ENCODE results near the gene SLC7A11. TPM values are rescaled to one million over a fixed set of nuclear protein-coding genes. Genes with fewer than 3 reads are reported as not detected.
A peak's percentile ranks its signal among the peaks of the same experiment; 100 is the strongest.

SLC7A11 gene
- total and polyA plus RNA-seq, 2 experiments from 2014 or later, result 5.1 to 24.3 TPM

DNA sequence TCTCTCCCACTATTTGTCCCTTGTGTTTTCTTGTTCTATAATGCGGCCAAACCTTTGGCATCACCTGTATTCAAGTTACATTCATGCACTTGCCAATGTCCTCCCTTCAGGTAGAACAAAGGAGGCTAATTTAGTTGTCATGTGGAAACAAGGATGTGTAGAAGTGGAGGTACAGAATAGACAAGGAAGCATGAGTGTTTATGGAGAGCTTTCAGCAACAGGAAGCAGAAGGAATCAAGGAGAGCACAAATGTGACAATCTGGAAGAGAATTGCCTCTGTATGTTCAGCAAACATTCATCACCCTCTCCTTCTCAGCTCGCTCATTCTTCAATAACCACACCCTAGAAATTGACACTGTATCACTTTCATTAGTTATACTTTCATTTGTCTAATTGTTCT is 103.4 kb downstream of the SLC7A11 start:
- no peaks in the 10 kb centered on the region for H3K9me3 ChIP-seq (ENCODE audit: low read depth)
- no peak overlapping the region for H3K27ac ChIP-seq
- 89% methylated on average over 2 of the region's 2 CpGs for WGBS (ENCODE audit: low lambda C conversion rate, missing lambda C conversion rate)
- H3K27me3 ChIP-seq, result no peaks in the 10 kb centered on the region
- TF ChIP-seq EZH2phosphoT487 (IDR thresholded peaks at IDR 0.05; ENCODE audit: low read depth, severe bottlenecking, unreplicated experiment), result no peak
- TF ChIP-seq, protein P1, sequence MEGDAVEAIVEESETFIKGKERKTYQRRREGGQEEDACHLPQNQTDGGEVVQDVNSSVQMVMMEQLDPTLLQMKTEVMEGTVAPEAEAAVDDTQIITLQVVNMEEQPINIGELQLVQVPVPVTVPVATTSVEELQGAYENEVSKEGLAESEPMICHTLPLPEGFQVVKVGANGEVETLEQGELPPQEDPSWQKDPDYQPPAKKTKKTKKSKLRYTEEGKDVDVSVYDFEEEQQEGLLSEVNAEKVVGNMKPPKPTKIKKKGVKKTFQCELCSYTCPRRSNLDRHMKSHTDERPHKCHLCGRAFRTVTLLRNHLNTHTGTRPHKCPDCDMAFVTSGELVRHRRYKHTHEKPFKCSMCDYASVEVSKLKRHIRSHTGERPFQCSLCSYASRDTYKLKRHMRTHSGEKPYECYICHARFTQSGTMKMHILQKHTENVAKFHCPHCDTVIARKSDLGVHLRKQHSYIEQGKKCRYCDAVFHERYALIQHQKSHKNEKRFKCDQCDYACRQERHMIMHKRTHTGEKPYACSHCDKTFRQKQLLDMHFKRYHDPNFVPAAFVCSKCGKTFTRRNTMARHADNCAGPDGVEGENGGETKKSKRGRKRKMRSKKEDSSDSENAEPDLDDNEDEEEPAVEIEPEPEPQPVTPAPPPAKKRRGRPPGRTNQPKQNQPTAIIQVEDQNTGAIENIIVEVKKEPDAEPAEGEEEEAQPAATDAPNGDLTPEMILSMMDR (IDR thresholded peaks at IDR 0.05; ENCODE audit: poor library complexity), result no peak
- no peak for TF ChIP-seq EZH2 (IDR thresholded peaks at IDR 0.05; ENCODE audit: borderline replicate concordance)
- H3K4me2 ChIP-seq, result no peak overlapping the region
- no peaks in the 10 kb centered on the region for H3K4me1 ChIP-seq (ENCODE audit: insufficient read depth)
- H3K9me2 ChIP-seq (replicated peaks; ENCODE audit: insufficient read depth), result no peaks in the 10 kb centered on the region
- no peaks in the 10 kb centered on the region for H3K79me2 ChIP-seq
- H4K20me1 ChIP-seq (ENCODE audit: insufficient read depth, poor library complexity, severe bottlenecking), result no peaks in the 10 kb centered on the region
- no peak overlapping the region for H2AFZ ChIP-seq
- no peak for DNase-seq (ENCODE audit: low spot score)
- no peaks in the 10 kb centered on the region for H3K36me3 ChIP-seq (replicated peaks; ENCODE audit: insufficient read depth, low read depth)
- no peak overlapping the region for H3K4me3 ChIP-seq

DNA sequence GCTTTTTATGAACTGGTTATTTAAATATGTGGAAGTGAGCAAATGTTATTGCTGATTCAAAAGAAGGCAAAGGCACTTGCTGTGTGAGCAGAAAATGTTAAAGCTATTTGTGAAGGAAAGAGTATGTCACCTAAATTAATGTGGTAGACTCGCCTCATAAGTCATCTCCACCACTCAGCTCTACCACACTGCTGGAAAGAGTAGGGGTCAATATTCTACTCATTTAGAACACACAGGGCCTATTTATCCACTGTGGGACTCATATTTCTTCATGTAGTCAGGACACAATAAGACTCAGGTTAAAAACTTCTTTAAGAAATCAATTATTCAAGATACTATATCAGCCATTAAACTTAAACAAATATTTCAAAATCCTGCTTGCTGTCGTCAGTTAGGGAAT is 106.5 kb downstream of the SLC7A11 start:
- Histone ChIP-seq H3K79me2 (no peaks in the 10 kb centered on the region), H4K20me1 (ENCODE audit: insufficient read depth, poor library complexity, severe bottlenecking) (no peaks in the 10 kb centered on the region), H3K27ac (no peak overlapping the region), H3K9me3 (ENCODE audit: low read depth) (no peaks in the 10 kb centered on the region), H3K36me3 (replicated peaks; ENCODE audit: insufficient read depth, low read depth) (no peaks in the 10 kb centered on the region), H3K9me2 (replicated peaks; ENCODE audit: insufficient read depth) (no peaks in the 10 kb centered on the region), H3K4me2 (no peak overlapping the region), H3K27me3 (no peaks in the 10 kb centered on the region), H3K4me3 (no peak overlapping the region), H3K4me1 (ENCODE audit: insufficient read depth) (no peaks in the 10 kb centered on the region), H2AFZ (no peak overlapping the region)
- WGBS (ENCODE audit: low lambda C conversion rate, missing lambda C conversion rate), result 68% methylated on average over 2 of the region's 2 CpGs
- DNase-seq (ENCODE audit: low spot score), result no peak
- TF ChIP-seq EZH2phosphoT487 (IDR thresholded peaks at IDR 0.05; ENCODE audit: low read depth, severe bottlenecking, unreplicated experiment) (no peak), EZH2 (IDR thresholded peaks at IDR 0.05; ENCODE audit: borderline replicate concordance) (no peak)
- TF ChIP-seq, protein P1 (IDR thresholded peaks at IDR 0.05; ENCODE audit: poor library complexity), result no peak

GRCh38 chr4:138118270-138118669 is 123.9 kb downstream of the SLC7A11 start:
- TF ChIP-seq EZH2 (IDR thresholded peaks at IDR 0.05; ENCODE audit: borderline replicate concordance) (no peak), EZH2phosphoT487 (IDR thresholded peaks at IDR 0.05; ENCODE audit: low read depth, severe bottlenecking, unreplicated experiment) (no peak)
- TF ChIP-seq, protein P1 (IDR thresholded peaks at IDR 0.05; ENCODE audit: poor library complexity), result no peak
- Histone ChIP-seq H3K36me3 (replicated peaks; ENCODE audit: insufficient read depth, low read depth) (no peaks in the 10 kb centered on the region), H2AFZ (no peak overlapping the region), H3K27ac (no peak overlapping the region), H4K20me1 (ENCODE audit: insufficient read depth, poor library complexity, severe bottlenecking) (no peaks in the 10 kb centered on the region), H3K4me2 (no peak overlapping the region), H3K79me2 (no peaks in the 10 kb centered on the region), H3K27me3 (no peaks in the 10 kb centered on the region), H3K9me3 (ENCODE audit: low read depth) (no peaks in the 10 kb centered on the region), H3K4me1 (ENCODE audit: insufficient read depth) (peaks cover 13% of the 10 kb centered on the region), H3K9me2 (replicated peaks; ENCODE audit: insufficient read depth) (no peaks in the 10 kb centered on the region), H3K4me3 (no peak overlapping the region)
- 90% methylated on average over 1 of the region's 1 CpG for WGBS (ENCODE audit: low lambda C conversion rate, missing lambda C conversion rate)
- no peak for DNase-seq (ENCODE audit: low spot score)

DNA sequence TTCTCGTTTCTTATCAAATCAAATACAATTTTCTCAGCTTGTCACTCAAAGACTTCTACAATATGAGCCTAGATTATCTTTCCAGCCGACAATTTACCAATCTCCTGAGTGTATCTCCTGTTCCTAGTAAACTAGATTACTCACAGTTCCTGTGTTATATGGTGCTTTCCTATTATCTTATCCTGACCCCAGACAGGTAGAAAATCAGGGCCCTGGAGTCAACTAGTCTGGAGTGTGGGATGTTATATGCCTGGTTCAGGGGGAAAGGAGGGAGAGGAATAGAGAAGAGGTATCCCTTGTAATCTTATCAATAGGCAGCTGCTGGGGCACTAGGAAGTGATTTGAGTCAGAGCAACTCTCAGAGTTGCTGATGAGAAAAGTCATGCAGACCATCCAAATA is 127.1 kb downstream of the SLC7A11 start:
- Histone ChIP-seq H3K4me1 (ENCODE audit: insufficient read depth) (peaks cover 18% of the 10 kb centered on the region), H3K9me3 (ENCODE audit: low read depth) (no peaks in the 10 kb centered on the region), H3K4me2 (no peak overlapping the region), H3K9me2 (replicated peaks; ENCODE audit: insufficient read depth) (no peaks in the 10 kb centered on the region), H2AFZ (no peak overlapping the region), H3K27ac (peak overlapping the region; percentile 2), H3K4me3 (no peak overlapping the region), H4K20me1 (ENCODE audit: insufficient read depth, poor library complexity, severe bottlenecking) (no peaks in the 10 kb centered on the region), H3K79me2 (no peaks in the 10 kb centered on the region), H3K27me3 (no peaks in the 10 kb centered on the region), H3K36me3 (replicated peaks; ENCODE audit: insufficient read depth, low read depth) (no peaks in the 10 kb centered on the region)
- TF ChIP-seq EZH2phosphoT487 (IDR thresholded peaks at IDR 0.05; ENCODE audit: low read depth, severe bottlenecking, unreplicated experiment), result no peak
- TF ChIP-seq, protein P1 (IDR thresholded peaks at IDR 0.05; ENCODE audit: poor library complexity), result no peak
- no peak for TF ChIP-seq EZH2 (IDR thresholded peaks at IDR 0.05; ENCODE audit: borderline replicate concordance)
- WGBS (ENCODE audit: low lambda C conversion rate, missing lambda C conversion rate), result 25% methylated on average over 2 of the region's 2 CpGs
- no peak for DNase-seq (ENCODE audit: low spot score)
